Activated CD4-positive, CD25-positive, alpha-beta regulatory T cell treated with anti-CD3 and anti-CD28 coated beads, Interleukin-2, amount 50 U/mL, for 24 hours (primary cell): ENCODE data around the gene RPTN.

ENCODE experiments used
- ATAC-seq, 2 donors: fragments of 150-1000 bp; cut with Tn5 transposase; one replicate each; pipeline ENCODE4 v1.10.0; 2021; ENCODE audit warnings: mild to moderate bottlenecking in 1 of 2, moderate library complexity in 1 of 2

The RPTN gene

GRCh38 chr1:152110860-152111514 lies 48.0 kb downstream of the RPTN start:
- ATAC-seq = peak; percentile 43 to 61

DNA sequence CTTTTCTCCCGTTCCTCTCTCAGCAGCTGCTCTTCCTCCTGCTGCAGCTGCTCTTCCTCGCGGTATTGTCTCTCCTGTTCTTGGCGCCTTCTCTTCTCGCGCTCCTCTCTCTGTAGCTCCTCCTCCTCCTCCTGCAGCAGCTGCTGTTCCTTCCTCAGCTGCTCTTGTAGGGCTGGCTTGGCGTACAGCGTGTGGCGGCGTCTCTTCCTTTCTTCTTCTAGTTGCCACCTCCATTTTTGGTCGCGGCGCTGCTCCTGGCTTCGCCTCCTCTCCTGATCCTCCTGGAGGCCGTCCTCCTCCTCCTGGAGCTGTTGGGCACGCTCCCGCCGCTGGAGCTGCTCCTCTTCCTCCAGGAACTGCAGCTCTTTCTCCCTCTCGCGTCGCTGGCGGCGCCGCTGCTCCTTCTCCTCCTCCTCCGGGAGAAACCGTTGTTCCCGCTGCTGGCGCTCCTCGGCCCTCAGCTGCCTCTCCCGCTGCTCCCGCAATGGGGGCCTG lies 48.6 kb downstream of the RPTN start:
- ATAC-seq = peak; percentile 47 to 56

DNA sequence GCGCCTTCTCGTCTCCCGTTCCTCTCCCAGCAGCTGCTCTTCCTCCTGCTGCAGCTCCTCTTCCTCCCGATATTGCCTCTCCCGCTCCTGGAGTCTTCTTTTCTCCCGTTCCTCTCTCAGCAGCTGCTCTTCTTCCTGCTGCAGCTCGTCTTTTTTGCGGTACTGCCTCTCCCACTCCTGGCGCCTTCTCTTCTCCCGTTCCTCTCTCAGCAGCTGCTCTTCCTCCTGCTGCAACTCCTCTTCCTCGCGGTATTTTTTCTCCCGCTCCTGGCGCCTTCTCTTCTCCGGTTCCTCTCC lies 49.1 kb downstream of the RPTN start:
- ATAC-seq = no peak

DNA sequence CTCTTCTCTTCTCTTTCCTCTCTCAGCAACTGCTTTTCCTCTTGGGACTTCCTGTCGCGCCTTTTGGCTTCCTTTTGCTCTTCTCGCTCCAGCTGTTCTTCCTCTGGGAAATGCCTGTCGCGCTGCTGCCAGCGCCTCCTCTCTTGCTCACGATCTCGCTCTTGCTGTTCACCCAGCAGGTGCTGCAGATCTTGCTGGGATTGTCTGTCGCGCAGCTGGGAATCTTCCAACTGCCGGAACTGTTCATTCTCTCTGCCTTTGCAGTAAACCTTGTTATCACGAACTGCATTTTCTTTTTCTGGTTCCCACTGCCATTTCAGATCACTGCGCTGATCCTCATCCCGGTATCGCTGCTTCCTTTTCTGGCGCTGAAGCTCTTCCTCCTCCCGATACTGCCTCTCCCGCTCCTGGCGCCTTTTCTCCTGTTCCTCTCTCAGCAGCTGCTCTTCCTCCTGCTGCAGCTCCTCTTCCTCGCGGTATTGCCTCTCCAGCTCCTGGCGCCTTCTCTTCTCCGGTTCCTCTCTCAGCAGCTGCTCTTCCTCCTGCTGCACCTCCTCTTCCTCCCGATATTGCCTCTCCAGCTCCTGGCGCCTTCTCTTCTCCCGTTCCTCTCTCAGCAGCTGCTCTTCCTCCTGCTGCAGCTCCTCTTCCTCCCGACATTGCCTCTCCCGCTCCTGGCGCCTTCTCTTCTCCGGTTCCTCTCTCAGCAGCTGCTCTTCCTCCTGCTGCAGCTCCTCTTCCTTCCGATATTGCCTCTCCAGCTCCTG lies 49.6 kb downstream of the RPTN start:
- ATAC-seq = no peak

DNA sequence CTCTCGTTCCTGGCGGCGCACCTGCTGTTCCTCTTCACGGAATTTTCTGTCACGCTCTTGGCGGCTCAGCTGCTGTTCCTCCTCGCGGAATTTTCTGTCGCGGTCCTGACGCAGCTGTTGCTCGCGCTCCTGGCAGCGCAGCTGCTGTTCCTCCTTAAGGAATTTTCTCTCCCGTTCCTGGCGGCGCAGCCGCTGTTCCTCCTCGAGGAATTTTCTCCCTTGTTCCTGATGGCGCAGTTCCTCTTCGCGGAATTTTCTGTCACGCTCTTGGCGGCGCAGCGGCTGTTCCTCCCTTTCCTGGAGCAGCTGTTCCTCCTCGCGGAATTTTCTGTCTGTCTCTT lies 50.2 kb downstream of the RPTN start:
- no peak for ATAC-seq

DNA sequence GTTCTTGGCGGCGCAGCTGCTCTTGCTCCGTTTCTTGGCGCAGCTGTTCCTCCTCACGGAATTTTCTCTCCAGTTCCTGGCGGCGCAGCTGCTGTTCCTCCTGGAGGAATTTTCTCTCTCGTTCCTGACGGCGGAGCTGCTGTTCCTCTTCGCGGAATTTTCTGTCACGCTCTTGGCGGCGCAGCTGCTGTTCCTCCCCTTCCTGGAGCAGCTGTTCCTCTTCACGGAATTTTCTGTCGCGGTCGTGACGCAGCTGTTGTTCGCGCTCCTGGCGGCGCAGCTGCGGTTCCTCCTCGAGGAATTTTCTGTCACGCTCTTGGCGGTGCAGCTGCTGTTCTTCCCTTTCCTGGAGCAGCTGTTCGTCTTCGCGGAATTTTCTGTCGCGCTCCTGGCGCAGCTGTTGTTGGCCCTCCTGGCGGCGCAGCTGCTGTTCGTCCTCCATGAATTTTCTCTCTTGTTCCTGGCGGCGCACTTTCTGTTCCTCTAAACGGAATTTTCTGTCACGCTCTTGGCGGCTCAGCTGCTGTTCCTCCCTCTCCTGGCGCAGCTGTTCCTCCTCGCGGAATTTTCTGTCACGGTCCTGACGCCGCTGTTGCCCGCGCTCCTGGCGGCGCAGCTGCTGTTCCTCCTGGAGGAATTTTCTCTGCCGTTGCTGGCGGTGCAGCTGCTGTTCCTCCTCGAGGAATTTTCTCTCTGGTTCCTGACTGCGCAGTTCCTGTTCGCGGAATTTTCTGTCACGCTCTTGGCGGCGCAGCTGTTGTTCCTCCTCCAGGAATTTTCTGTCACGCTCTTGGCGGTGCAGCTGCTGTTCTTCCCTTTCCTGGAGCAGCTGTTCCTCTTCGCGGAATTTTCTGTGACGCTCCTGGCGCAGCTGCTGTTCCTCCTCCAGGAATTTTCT lies 50.8 kb downstream of the RPTN start:
- ATAC-seq = no peak

- ATAC-seq = no peak
Measured at GRCh38 chr1:152107031-152107983, 51.7 kb downstream of the RPTN start.

- no peak for ATAC-seq
Measured at GRCh38 chr1:152104854-152105253, 54.2 kb downstream of the RPTN start.
